GM11168 (cell line): ENCODE results near the gene HYAL2.

Experiments
- in situ Hi-C: fragments of 300-500 bp; cut with MboI; formaldehyde crosslinking; loops from one replicate; pipeline ENCODE4 v1.12.0; 2022; ENCODE audit warnings: low sequenced_read_pairs; ENCODE audit not compliant: unreplicated experiment

The HYAL2 gene

GRCh38 chr3:50333744-50334328, 11.3 kb upstream of the HYAL2 start:
- in situ Hi-C loops, result no loop called here

- in situ Hi-C loops, result no loop called here
These were observed 8.9 kb upstream of the HYAL2 start for GRCh38 chr3:50331364-50331907.

GRCh38 chr3:50330330-50330729, 7.8 kb upstream of the HYAL2 start:
- in situ Hi-C loops, result no loop called here

- in situ Hi-C loops, result no loop called here
These were observed 5.6 kb upstream of the HYAL2 start, which contains the start of gene TUSC2 for GRCh38 chr3:50327943-50328691. Gene TUSC2, minus strand, starts transcription at chr3:50328223. Its CDS starts 124 bp downstream, at chr3:50328099.

- in situ Hi-C loops, result no loop called here
These were observed 4.6 kb upstream of the HYAL2 start for GRCh38 chr3:50327129-50327528.

GRCh38 chr3:50326182-50326541, 3.6 kb upstream of the HYAL2 start:
- in situ Hi-C loops, result no loop called here

- in situ Hi-C loops, result no loop called here
These were observed 3.1 kb upstream of the HYAL2 start for GRCh38 chr3:50325497-50326181.

- in situ Hi-C loops, result no loop called here
These were observed 2.6 kb upstream of the HYAL2 start for GRCh38 chr3:50325113-50325480.

- in situ Hi-C loops, result no loop called here
These were observed 2.0 kb upstream of the HYAL2 start for GRCh38 chr3:50324351-50325112.

- in situ Hi-C loops, result no loop called here
These were observed 1.2 kb upstream of the HYAL2 start for GRCh38 chr3:50323614-50324199.

- in situ Hi-C loops, result no loop called here
These were observed 601 bp upstream of the HYAL2 start for GRCh38 chr3:50323092-50323600.

GRCh38 chr3:50322115-50322385, 495 bp downstream of the HYAL2 start:
- in situ Hi-C loops, result no loop called here

- in situ Hi-C loops, result no loop called here
These were observed 1.0 kb downstream of the HYAL2 start for GRCh38 chr3:50321336-50322114.

- in situ Hi-C loops, result no loop called here
These were observed 1.7 kb downstream of the HYAL2 start for GRCh38 chr3:50320853-50321335.

GRCh38 chr3:50319894-50320625, 2.5 kb downstream of the HYAL2 start:
- in situ Hi-C loops, result no loop called here

GRCh38 chr3:50319181-50319893, 3.2 kb downstream of the HYAL2 start:
- in situ Hi-C loops, result no loop called here

GRCh38 chr3:50318615-50319014, 3.9 kb downstream of the HYAL2 start:
- in situ Hi-C loops, result no loop called here

GRCh38 chr3:50318163-50318562, 4.4 kb downstream of the HYAL2 start:
- in situ Hi-C loops, result no loop called here
